K562 treated with DMSO at 1 percent for 48 hours (cell line): ENCODE data around the gene GAGE12G. TPM values are rescaled to one million over a fixed set of nuclear protein-coding genes. Genes with fewer than 3 reads are reported as not detected.

Experiments
- total RNA-seq: library from RNA; unstranded; fragments of 300-600 nt; gene quantifications from 2 replicates; pipeline ENCODE4 v1.2.3, GENCODE V29; 2022; ENCODE audit warnings: low replicate concordance; ENCODE audit errors: extremely low read depth

Gene GAGE12G, protein sequence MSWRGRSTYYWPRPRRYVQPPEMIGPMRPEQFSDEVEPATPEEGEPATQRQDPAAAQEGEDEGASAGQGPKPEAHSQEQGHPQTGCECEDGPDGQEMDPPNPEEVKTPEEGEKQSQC
- not detected in 2 replicates for total RNA-seq

DNA sequence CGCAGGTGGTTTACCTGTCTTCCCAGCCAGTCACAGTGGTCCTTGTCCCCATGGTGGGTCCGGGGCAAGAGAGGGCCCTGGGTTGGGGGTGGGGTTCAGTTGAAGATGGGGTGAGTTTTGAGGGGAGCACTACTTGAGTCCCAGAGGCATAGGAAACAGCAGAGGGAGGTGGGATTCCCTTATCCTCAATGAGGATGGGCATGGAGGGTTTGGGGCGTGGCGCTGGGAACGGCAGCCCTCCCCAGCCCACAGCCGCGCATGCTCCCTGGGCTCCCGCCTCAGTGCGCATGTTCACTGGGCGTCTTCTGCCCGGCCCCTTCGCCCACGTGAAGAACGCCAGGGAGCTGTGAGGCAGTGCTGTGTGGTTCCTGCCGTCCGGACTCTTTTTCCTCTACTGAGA lies at the start of gene GAGE12G:
Gene GAGE12G (plus strand): TSS at position 301 of the 400 bp plus-strand sequence. CDS start 1,155 bp downstream, outside the sequence.

DNA sequence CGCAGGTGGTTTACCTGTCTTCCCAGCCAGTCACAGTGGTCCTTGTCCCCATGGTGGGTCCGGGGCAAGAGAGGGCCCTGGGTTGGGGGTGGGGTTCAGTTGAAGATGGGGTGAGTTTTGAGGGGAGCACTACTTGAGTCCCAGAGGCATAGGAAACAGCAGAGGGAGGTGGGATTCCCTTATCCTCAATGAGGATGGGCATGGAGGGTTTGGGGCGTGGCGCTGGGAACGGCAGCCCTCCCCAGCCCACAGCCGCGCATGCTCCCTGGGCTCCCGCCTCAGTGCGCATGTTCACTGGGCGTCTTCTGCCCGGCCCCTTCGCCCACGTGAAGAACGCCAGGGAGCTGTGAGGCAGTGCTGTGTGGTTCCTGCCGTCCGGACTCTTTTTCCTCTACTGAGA lies 38.3 kb upstream of the GAGE12G start, which contains the start of gene GAGE12C:
Gene GAGE12C (plus strand): TSS at position 301 of the 400 bp plus-strand sequence. CDS start 1,155 bp downstream, outside the sequence.

DNA sequence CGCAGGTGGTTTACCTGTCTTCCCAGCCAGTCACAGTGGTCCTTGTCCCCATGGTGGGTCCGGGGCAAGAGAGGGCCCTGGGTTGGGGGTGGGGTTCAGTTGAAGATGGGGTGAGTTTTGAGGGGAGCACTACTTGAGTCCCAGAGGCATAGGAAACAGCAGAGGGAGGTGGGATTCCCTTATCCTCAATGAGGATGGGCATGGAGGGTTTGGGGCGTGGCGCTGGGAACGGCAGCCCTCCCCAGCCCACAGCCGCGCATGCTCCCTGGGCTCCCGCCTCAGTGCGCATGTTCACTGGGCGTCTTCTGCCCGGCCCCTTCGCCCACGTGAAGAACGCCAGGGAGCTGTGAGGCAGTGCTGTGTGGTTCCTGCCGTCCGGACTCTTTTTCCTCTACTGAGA lies 28.8 kb upstream of the GAGE12G start, which contains the start of gene GAGE12D:
Gene GAGE12D (plus strand): TSS at position 301 of the 400 bp plus-strand sequence. CDS start 1,155 bp downstream, outside the sequence.

DNA sequence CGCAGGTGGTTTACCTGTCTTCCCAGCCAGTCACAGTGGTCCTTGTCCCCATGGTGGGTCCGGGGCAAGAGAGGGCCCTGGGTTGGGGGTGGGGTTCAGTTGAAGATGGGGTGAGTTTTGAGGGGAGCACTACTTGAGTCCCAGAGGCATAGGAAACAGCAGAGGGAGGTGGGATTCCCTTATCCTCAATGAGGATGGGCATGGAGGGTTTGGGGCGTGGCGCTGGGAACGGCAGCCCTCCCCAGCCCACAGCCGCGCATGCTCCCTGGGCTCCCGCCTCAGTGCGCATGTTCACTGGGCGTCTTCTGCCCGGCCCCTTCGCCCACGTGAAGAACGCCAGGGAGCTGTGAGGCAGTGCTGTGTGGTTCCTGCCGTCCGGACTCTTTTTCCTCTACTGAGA lies 19.2 kb upstream of the GAGE12G start, which contains the start of gene GAGE12E:
Gene GAGE12E (plus strand): TSS at position 301 of the 400 bp plus-strand sequence. CDS start 1,155 bp downstream, outside the sequence.

DNA sequence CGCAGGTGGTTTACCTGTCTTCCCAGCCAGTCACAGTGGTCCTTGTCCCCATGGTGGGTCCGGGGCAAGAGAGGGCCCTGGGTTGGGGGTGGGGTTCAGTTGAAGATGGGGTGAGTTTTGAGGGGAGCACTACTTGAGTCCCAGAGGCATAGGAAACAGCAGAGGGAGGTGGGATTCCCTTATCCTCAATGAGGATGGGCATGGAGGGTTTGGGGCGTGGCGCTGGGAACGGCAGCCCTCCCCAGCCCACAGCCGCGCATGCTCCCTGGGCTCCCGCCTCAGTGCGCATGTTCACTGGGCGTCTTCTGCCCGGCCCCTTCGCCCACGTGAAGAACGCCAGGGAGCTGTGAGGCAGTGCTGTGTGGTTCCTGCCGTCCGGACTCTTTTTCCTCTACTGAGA lies 9.7 kb upstream of the GAGE12G start, which contains the start of gene GAGE12F:
Gene GAGE12F (plus strand): TSS at position 301 of the 400 bp plus-strand sequence. CDS start 1,155 bp downstream, outside the sequence.

DNA sequence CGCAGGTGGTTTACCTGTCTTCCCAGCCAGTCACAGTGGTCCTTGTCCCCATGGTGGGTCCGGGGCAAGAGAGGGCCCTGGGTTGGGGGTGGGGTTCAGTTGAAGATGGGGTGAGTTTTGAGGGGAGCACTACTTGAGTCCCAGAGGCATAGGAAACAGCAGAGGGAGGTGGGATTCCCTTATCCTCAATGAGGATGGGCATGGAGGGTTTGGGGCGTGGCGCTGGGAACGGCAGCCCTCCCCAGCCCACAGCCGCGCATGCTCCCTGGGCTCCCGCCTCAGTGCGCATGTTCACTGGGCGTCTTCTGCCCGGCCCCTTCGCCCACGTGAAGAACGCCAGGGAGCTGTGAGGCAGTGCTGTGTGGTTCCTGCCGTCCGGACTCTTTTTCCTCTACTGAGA lies 9.4 kb downstream of the GAGE12G start, which contains the start of gene GAGE12H:
Gene GAGE12H (plus strand): TSS at position 301 of the 400 bp plus-strand sequence. CDS start 1,155 bp downstream, outside the sequence.

DNA sequence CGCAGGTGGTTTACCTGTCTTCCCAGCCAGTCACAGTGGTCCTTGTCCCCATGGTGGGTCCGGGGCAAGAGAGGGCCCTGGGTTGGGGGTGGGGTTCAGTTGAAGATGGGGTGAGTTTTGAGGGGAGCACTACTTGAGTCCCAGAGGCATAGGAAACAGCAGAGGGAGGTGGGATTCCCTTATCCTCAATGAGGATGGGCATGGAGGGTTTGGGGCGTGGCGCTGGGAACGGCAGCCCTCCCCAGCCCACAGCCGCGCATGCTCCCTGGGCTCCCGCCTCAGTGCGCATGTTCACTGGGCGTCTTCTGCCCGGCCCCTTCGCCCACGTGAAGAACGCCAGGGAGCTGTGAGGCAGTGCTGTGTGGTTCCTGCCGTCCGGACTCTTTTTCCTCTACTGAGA lies 19.0 kb downstream of the GAGE12G start, which contains the start of gene GAGE2A:
Gene GAGE2A (plus strand): TSS at position 301 of the 400 bp plus-strand sequence. CDS start 1,155 bp downstream, outside the sequence.

DNA sequence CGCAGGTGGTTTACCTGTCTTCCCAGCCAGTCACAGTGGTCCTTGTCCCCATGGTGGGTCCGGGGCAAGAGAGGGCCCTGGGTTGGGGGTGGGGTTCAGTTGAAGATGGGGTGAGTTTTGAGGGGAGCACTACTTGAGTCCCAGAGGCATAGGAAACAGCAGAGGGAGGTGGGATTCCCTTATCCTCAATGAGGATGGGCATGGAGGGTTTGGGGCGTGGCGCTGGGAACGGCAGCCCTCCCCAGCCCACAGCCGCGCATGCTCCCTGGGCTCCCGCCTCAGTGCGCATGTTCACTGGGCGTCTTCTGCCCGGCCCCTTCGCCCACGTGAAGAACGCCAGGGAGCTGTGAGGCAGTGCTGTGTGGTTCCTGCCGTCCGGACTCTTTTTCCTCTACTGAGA lies 28.5 kb downstream of the GAGE12G start, which contains the start of gene GAGE1:
Gene GAGE1 (plus strand): TSS at position 301 of the 400 bp plus-strand sequence. CDS start 1,155 bp downstream, outside the sequence.

Other genes with a start within 250 kb of the GAGE12G start
- not detected in 2 replicates for gene GAGE12J, start 248.4 kb upstream of the GAGE12G start, total RNA-seq
- not detected in 2 replicates for gene GAGE13, start 238.8 kb upstream of the GAGE12G start, total RNA-seq
- gene GAGE12C, start 38.2 kb upstream of the GAGE12G start, total RNA-seq: not detected in 2 replicates
- gene GAGE12D, start 28.7 kb upstream of the GAGE12G start, total RNA-seq: not detected in 2 replicates
- not detected in 2 replicates for gene GAGE12E, start 19.1 kb upstream of the GAGE12G start, total RNA-seq
- not detected in 2 replicates for gene GAGE12F, start 9.6 kb upstream of the GAGE12G start, total RNA-seq
- gene GAGE12H, start 9.5 kb downstream of the GAGE12G start, total RNA-seq: not detected in 2 replicates
- not detected in 2 replicates for gene GAGE2A, start 19.1 kb downstream of the GAGE12G start, total RNA-seq
- gene GAGE1, start 28.6 kb downstream of the GAGE12G start, total RNA-seq: not detected in 2 replicates
- gene PAGE1, start 125.6 kb downstream of the GAGE12G start, total RNA-seq: not detected in 2 replicates